NT2/D1 (cell line): ENCODE data around the gene CCSER1.

Experiments used
- DNase-seq: peaks from one replicate; pipeline ENCODE4 v3.0.0-alpha.2; 2011; ENCODE audit warnings: low read depth, low spot score
- H3K27me3 ChIP-seq: 2 replicates; pipeline ENCODE4 v1.6.0; 2011; ENCODE audit warnings: mild to moderate bottlenecking; ENCODE audit not compliant: insufficient read length, insufficient read depth
- H3K36me3 ChIP-seq: 2 replicates; pipeline ENCODE4 v1.6.1; 2011; ENCODE audit warnings: mild to moderate bottlenecking, low read length, mixed read lengths; ENCODE audit not compliant: insufficient read depth, insufficient read length
- H3K4me1 ChIP-seq: 2 replicates; pipeline ENCODE4 v1.5.1; 2011; ENCODE audit not compliant: insufficient read depth, insufficient read length
- H3K4me3 ChIP-seq: 2 replicates; pipeline ENCODE4 v1.5.1; 2011; ENCODE audit warnings: low read depth; ENCODE audit not compliant: insufficient read length
- H3K9ac ChIP-seq: 2 replicates; pipeline ENCODE4 v1.6.0; 2011; ENCODE audit warnings: low read depth; ENCODE audit not compliant: insufficient read length
- H3K9me3 ChIP-seq: 2 replicates; pipeline ENCODE4 v1.5.1; 2011; ENCODE audit warnings: mild to moderate bottlenecking, low read length; ENCODE audit not compliant: insufficient read depth
- SUZ12 ChIP-seq: IDR thresholded peaks from 2 replicates; pipeline ENCODE4 v1.6.1; 2011; ENCODE audit not compliant: insufficient read length, insufficient read depth; ENCODE audit errors: extremely low read depth
- YY1 ChIP-seq: IDR thresholded peaks from 2 replicates; pipeline ENCODE4 v1.6.1; 2011; ENCODE audit not compliant: insufficient read length, insufficient read depth
- ZNF274 ChIP-seq: IDR thresholded peaks from 2 replicates; pipeline ENCODE4 v1.6.1; 2011; ENCODE audit warnings: mild to moderate bottlenecking, low read depth, low read length

Gene CCSER1

DNA sequence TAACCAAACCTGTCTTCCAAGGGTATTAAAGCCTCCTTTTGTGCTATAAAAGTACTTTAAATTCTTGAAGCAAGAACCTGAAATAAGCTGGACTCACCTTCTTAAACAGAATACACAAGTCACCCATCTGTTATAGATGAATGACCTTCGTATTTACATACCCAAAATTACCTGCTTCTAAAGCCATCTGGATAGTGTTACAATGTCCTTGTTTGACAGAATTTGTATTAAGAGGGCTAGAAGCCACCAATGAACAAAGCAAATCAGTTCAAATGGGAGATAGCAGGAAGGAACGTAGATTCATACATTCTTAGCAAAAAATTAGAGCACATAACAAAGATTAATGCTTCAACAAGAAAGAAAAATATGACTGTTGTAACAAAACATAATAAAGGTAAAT lies 33.7 kb upstream of the CCSER1 start:
- TF ChIP-seq ZNF274 (no peak), SUZ12 (no peak), YY1 (no peak)
- no peaks in the 10 kb centered on the region for H3K9me3 ChIP-seq
- H3K4me1 ChIP-seq = no peaks in the 10 kb centered on the region
- DNase-seq = no peak
- H3K27me3 ChIP-seq = no peaks in the 10 kb centered on the region
- no peaks in the 10 kb centered on the region for H3K36me3 ChIP-seq
- H3K4me3 ChIP-seq = no peak overlapping the region
- no peak overlapping the region for H3K9ac ChIP-seq

DNA sequence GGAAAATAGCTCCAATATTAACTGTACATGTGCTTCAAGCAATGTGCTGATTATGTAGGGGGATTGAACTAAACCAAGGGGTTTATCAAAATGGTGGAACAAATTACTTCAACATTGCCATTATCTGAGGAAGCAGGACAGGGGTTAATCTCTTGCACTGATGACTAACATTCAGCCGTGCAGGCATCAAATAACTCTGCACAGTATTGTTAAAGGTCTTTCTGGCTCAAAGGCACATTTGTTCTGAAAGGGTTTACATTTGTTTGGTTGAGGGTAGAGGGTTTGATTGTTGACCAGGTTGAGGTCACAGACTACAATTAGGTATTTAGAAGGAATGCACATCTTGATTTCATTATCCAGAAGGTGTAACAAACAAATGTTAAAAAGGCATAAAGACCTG lies 32.2 kb upstream of the CCSER1 start:
- DNase-seq = no peak
- Histone ChIP-seq H3K9ac (no peak overlapping the region), H3K9me3 (no peaks in the 10 kb centered on the region), H3K4me3 (no peak overlapping the region), H3K27me3 (no peaks in the 10 kb centered on the region), H3K4me1 (no peaks in the 10 kb centered on the region), H3K36me3 (no peaks in the 10 kb centered on the region)
- TF ChIP-seq ZNF274 (no peak), SUZ12 (no peak), YY1 (no peak)

DNA sequence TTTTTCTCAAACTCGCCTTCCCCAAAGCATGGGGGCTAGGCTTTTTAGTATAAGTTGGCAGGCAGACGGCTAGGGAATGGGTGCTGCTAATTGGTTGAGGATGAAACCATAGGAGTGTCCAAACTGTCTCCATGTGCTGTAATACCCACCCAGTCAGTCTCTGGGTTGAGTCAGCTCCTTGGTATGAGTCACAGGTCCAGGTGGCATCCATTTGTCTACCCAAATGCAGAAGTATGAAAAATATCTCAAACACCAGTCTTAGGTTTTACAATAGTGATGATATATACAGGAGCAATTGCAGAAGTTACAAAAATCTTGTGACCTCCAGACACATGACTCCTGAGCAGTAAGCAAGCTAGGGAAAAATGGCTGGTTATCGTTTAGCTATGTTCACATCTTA lies 27.4 kb upstream of the CCSER1 start:
- Histone ChIP-seq H3K4me3 (no peak overlapping the region), H3K4me1 (no peaks in the 10 kb centered on the region), H3K9me3 (no peaks in the 10 kb centered on the region), H3K9ac (no peak overlapping the region), H3K27me3 (no peaks in the 10 kb centered on the region), H3K36me3 (no peaks in the 10 kb centered on the region)
- no peak for DNase-seq
- no peak for TF ChIP-seq ZNF274
- no peak for TF ChIP-seq YY1
- no peak for TF ChIP-seq SUZ12

DNA sequence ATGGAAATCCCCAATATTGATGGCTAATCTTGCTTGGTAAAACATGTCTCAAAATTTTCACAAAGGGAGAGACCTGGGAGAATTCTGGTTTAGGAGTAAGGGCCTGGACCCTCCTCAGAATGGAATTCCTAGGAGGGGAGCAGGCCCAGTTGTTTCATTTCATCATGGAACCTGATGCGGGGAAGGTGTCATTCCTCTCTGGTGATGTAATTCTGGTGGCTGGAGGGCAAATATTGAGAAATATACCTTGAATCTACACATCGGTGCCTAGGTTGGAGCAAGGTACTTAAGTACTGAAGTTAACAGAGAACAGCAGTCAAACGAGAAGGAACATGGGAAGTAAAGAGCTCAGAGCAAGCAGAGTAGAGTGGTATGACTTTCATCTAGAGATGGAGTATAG lies 23.2 kb upstream of the CCSER1 start:
- no peak for DNase-seq
- no peak overlapping the region for H3K9ac ChIP-seq
- no peak overlapping the region for H3K4me3 ChIP-seq
- no peaks in the 10 kb centered on the region for H3K27me3 ChIP-seq
- no peak for TF ChIP-seq YY1
- no peaks in the 10 kb centered on the region for H3K9me3 ChIP-seq
- H3K4me1 ChIP-seq = no peaks in the 10 kb centered on the region
- H3K36me3 ChIP-seq = no peaks in the 10 kb centered on the region

DNA sequence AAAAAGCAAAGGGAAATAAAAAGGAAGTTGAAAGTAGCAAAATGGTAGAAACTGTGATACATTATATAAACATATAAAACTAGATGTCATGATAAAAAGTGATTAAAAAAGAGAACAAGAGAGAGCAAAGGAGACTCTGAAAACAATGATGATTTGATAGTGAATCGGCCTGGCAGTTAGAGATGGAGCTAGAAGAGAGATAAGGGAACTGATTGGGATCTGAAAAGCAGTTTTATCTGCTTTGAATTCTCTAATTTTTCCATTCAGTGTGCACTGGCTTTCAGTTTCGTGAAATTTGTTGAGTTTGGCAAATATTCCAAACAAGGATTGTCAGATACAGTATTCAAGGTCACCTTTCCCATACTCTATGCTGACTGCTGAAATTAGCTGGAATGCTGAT lies 21.9 kb upstream of the CCSER1 start:
- no peak overlapping the region for H3K9ac ChIP-seq
- no peaks in the 10 kb centered on the region for H3K9me3 ChIP-seq
- no peaks in the 10 kb centered on the region for H3K36me3 ChIP-seq
- no peak for DNase-seq
- no peaks in the 10 kb centered on the region for H3K27me3 ChIP-seq
- H3K4me3 ChIP-seq = no peak overlapping the region
- TF ChIP-seq YY1 (no peak), SUZ12 (no peak), ZNF274 (no peak)
- H3K4me1 ChIP-seq = no peaks in the 10 kb centered on the region

DNA sequence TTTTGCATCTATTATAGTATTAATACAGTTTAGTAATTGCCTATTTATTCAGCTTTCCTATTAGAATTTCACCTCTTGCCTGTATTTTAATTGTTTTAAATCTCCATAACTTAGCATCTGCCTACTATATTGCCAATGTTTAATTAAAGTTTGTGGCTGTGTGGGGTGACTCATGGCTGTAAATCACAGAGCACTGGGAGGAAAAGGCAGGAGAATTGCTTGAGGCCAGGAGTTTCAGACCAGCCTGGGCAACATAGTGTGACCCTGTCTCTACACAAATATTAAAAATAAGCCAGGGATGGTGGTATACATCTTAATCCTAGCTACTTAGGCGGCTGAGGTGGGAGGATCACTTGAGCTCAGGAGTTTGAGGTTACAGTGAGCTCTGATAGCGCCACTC lies 14.5 kb upstream of the CCSER1 start:
- Histone ChIP-seq H3K4me3 (no peak overlapping the region), H3K4me1 (no peaks in the 10 kb centered on the region), H3K36me3 (no peaks in the 10 kb centered on the region), H3K9ac (no peak overlapping the region), H3K9me3 (no peaks in the 10 kb centered on the region), H3K27me3 (no peaks in the 10 kb centered on the region)
- TF ChIP-seq SUZ12 (no peak), ZNF274 (no peak), YY1 (no peak)
- no peak for DNase-seq

DNA sequence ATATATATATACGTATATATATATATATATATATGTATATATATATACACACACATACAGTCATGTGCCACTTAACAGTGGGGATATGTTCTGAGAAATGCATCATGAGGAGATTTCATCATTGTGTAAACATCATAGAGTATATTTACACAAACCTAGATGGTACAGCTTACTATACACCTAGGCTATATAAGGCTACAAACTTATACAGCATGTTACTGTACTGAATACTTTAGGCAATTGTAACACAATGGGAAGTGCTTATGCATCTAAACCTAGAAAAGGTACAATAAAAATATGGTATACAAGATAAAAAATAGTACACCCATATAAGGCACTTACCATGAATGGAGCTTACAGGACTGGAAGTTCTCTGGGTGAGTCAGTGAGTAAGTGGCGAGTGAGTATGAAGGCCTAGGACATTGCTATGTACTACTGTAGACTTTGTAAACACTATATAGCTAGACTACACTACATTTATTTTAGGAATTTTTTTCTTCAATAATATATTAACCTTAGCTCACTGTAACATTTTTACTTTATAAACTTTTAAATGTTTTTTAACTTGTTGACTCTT lies 13.2 kb upstream of the CCSER1 start:
- Histone ChIP-seq H3K4me3 (no peak overlapping the region), H3K36me3 (no peaks in the 10 kb centered on the region), H3K4me1 (no peaks in the 10 kb centered on the region), H3K27me3 (no peaks in the 10 kb centered on the region), H3K9me3 (no peaks in the 10 kb centered on the region), H3K9ac (no peak overlapping the region)
- TF ChIP-seq YY1 (no peak), SUZ12 (no peak), ZNF274 (no peak)
- no peak for DNase-seq

DNA sequence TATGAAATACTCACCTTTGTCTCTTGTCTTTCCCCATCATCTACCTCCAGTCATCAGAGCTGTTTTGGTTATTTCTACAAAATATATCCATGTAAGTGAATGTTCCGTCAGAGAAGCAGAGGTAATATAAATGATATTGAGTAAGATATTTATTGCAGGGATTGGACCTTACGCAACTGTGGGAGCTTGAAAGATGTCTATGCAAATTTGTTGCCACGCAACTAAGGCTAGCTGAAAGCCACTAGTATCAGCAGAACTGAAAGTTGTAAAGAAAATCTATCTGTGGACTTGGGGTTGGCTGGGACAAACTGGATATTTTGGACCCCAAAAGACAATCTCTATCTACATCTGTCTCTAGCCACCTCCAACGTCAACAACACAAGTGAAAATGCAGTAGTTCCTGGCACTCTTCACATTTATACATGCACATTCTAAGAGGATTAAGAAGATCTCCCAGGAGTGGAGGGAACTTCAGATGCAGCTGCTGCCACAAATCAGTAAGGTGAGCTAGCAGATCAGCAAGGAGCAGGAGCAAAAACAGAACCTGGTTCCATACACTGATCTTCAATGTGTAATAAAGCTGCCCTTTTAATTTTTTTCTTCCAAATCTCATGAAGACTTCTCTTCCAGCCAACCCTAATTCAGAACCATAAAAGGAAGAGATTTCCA lies 8.5 kb upstream of the CCSER1 start:
- Histone ChIP-seq H3K27me3 (no peaks in the 10 kb centered on the region), H3K9ac (no peak overlapping the region), H3K9me3 (no peaks in the 10 kb centered on the region), H3K4me3 (no peak overlapping the region), H3K36me3 (no peaks in the 10 kb centered on the region), H3K4me1 (no peaks in the 10 kb centered on the region)
- TF ChIP-seq ZNF274 = no peak
- no peak for TF ChIP-seq SUZ12
- no peak for TF ChIP-seq YY1
- DNase-seq = no peak
